H1 (cell line): Measurements from ENCODE around the gene TTYH2. TPM values are rescaled to one million over a fixed set of nuclear protein-coding genes. Genes with fewer than 3 reads are reported as not detected.

ENCODE experiments used
- ATF2 ChIP-seq: IDR thresholded peaks from 2 replicates; pipeline ENCODE4 v1.6.1; 2012; ENCODE audit warnings: low read length, inconsistent platforms
- BACH1 ChIP-seq: IDR thresholded peaks from 2 replicates; pipeline ENCODE4 v1.6.1; 2012; ENCODE audit warnings: low read length, improper control_type of control experiment
- BCL11A ChIP-seq, 2 experiments: IDR thresholded peaks; one replicate each; pipeline ENCODE4 v1.6.1; 2011; ENCODE audit warnings: low read depth in 2 of 2, low read length in 2 of 2, mild to moderate bottlenecking in 2 of 2
- CBX5 ChIP-seq: fragments of 300-800, 300-1000 bp; sonication (generic); IDR thresholded peaks from 2 replicates; pipeline ENCODE4 v1.7.1; 2016; ENCODE audit warnings: antibody characterized with exemption, low read length, low read depth
- CHD2 ChIP-seq: IDR thresholded peaks from 2 replicates; pipeline ENCODE4 v1.6.1; 2012; ENCODE audit warnings: low read length, improper control_type of control experiment
- CTCF ChIP-seq, 3 experiments: IDR thresholded peaks; 1 replicate in 2 of 3; 2 replicates in 1 of 3; pipeline versions ENCODE4 v1.5.1 to v1.6.1; 2011; ENCODE audit warnings: low read length in 3 of 3, mild to moderate bottlenecking in 3 of 3, inconsistent platforms in 2 of 3, low read depth in 1 of 3, moderate library complexity in 1 of 3; ENCODE audit not compliant: insufficient read depth in 1 of 3; ENCODE audit errors: control extremely low read depth in 1 of 3
- EZH2 ChIP-seq: fragments of 200-600 bp; sonication (generic); IDR thresholded peaks from 2 replicates; pipeline ENCODE4 v1.7.1; 2012; ENCODE audit warnings: low read depth, mild to moderate bottlenecking, moderate library complexity, low read length, inconsistent platforms; ENCODE audit not compliant: severe bottlenecking
- GABPA ChIP-seq: IDR thresholded peaks from 2 replicates; pipeline ENCODE4 v1.6.1; 2011; ENCODE audit warnings: mild to moderate bottlenecking, low read length, moderate library complexity, borderline replicate concordance; ENCODE audit not compliant: insufficient read depth
- HDAC6 ChIP-seq: IDR thresholded peaks from one replicate; pipeline ENCODE4 v1.7.1; 2012; ENCODE audit warnings: low read depth, mild to moderate bottlenecking, inconsistent platforms, low read length, moderate library complexity
- NRF1 ChIP-seq: IDR thresholded peaks from 2 replicates; pipeline ENCODE4 v1.6.1; 2011; ENCODE audit warnings: mild to moderate bottlenecking, low read depth, low read length, improper control_type of control experiment
- POLR2A ChIP-seq, 2 experiments: IDR thresholded peaks; 1 replicate in 1 of 2; 2 replicates in 1 of 2; pipeline ENCODE4 v1.6.1; 2011; ENCODE audit warnings: low read depth in 2 of 2, low read length in 2 of 2, mild to moderate bottlenecking in 2 of 2; ENCODE audit errors: control extremely low read depth in 1 of 2
- POLR2AphosphoS5 ChIP-seq: IDR thresholded peaks from 2 replicates; pipeline ENCODE4 v1.6.1; 2011; ENCODE audit warnings: low read depth, low read length
- RAD21 ChIP-seq, 2 experiments: IDR thresholded peaks in 1 of 2; conservative IDR thresholded peaks in 1 of 2; 2 replicates each; pipeline ENCODE4 v1.6.1; 2011; ENCODE audit warnings: low read depth in 2 of 2, low read length in 2 of 2, improper control_type of control experiment in 1 of 2, inconsistent platforms in 1 of 2, mild to moderate bottlenecking in 1 of 2, moderate library complexity in 1 of 2
- RNF2 ChIP-seq: fragments of 200-900, 300-1000 bp; sonication (generic); IDR thresholded peaks from 2 replicates; pipeline ENCODE4 v1.7.1; 2016; ENCODE audit warnings: borderline replicate concordance, low read depth, mild to moderate bottlenecking, antibody characterized with exemption, low read length; ENCODE audit not compliant: poor library complexity, severe bottlenecking; ENCODE audit errors: missing control alignments
- SAP30 ChIP-seq: fragments of 300-600 bp; sonication (generic); IDR thresholded peaks from 2 replicates; pipeline ENCODE4 v1.7.1; 2012; ENCODE audit warnings: low read length, moderate library complexity, mild to moderate bottlenecking, inconsistent platforms; ENCODE audit not compliant: insufficient read depth, insufficient replicate concordance
- SP1 ChIP-seq: IDR thresholded peaks from 2 replicates; pipeline ENCODE4 v1.6.1; 2011; ENCODE audit warnings: low read depth, low read length
- SP4 ChIP-seq: IDR thresholded peaks from 2 replicates; pipeline ENCODE4 v1.6.1; 2012; ENCODE audit warnings: low read length, inconsistent platforms
- SRF ChIP-seq: IDR thresholded peaks from 2 replicates; pipeline ENCODE4 v1.6.1; 2011; ENCODE audit warnings: mild to moderate bottlenecking, low read depth, low read length, moderate library complexity
- YY1 ChIP-seq: IDR thresholded peaks from 2 replicates; pipeline ENCODE4 v1.6.1; 2011; ENCODE audit warnings: low read depth, mild to moderate bottlenecking, low read length
- polyA plus RNA-seq, 7 experiments: library from polyadenylated mRNA; depleted of rRNA in 3 of 7; stranded (reverse) in 5 of 7; unstranded in 2 of 7; fragments of >200 nt in 5 of 7; fragments of 200-250 nt in 2 of 7; gene quantifications; 1 replicate in 5 of 7; 2 replicates in 1 of 7; 4 replicates in 1 of 7; pipeline versions ENCODE4 v1.2.1 to v1.2.3, GENCODE V29; 2011 to 2013; ENCODE audit warnings: missing spikeins in 2 of 7, mixed read lengths in 2 of 7
- total RNA-seq: library from RNA; stranded (reverse); fragmentation: NEBNext Ultra II Directional; extraction: Animal tissue kit (Norgen Biotek cat#: 25700); gene quantifications from 2 replicates; pipeline ENCODE4 v1.2.1, GENCODE V29; 2021

TTYH2 gene
- total and polyA plus RNA-seq, 2 of the 8 experiments (the other 6 are each of a cell fraction or from before 2014, with no cell fraction given): 3.2 to 9.2 TPM

GRCh38 chr17:74203439-74204240 lies 9.7 kb upstream of the TTYH2 start, which contains the start of gene RPL38 (continued):
- TF ChIP-seq CTCF (IDR thresholded peaks at IDR 0.05; ENCODE audit: control extremely low read depth in 1 of 3, insufficient read depth in 1 of 3, low read depth in 1 of 3, low read length in 3 of 3) (peak; percentile 79 to 99 (median 98)), POLR2AphosphoS5 (peak; percentile 98), HDAC6 (no peak), CBX5 (no peak), EZH2 (no peak), NRF1 (no peak), GABPA (peak; percentile 89), SRF (0 out of 2 replicates have a peak, but pooled peaks have one; percentile 18), SAP30 (no peak), YY1 (no peak), POLR2A (IDR thresholded peaks at IDR 0.05; ENCODE audit: control extremely low read depth in 1 of 2, low read depth in 2 of 2, low read length in 2 of 2) (peak in 1 of 2 experiments; percentile 98; a peak in 2 of 3 replicates), SP4 (peak; percentile 86), BACH1 (no peak), RAD21 (IDR thresholded peaks at IDR 0.05 in 1 of 2, conservative IDR thresholded peaks at IDR 0.05 in 1 of 2; ENCODE audit: low read depth in 2 of 2, low read length in 2 of 2) (peak in 1 of 2 experiments; percentile 18; a peak in 2 of 4 replicates), BCL11A (IDR thresholded peaks at IDR 0.05; ENCODE audit: low read depth in 2 of 2, low read length in 2 of 2) (no peak), CHD2 (no peak; the same call in 1 of the 2 replicates), ATF2 (0 out of 2 replicates have a peak, but pooled peaks have one; percentile 18), SP1 (peak; percentile 88; the same call in 1 of the 2 replicates), RNF2 (no peak)
